Cardiac fibroblast (primary cell): ENCODE measurements around the gene CD86.

Experiments used
- DNase-seq, 2 donors: peaks; one replicate each; pipeline versions ENCODE4 v3.0.0 to v3.0.0-alpha.2; 2010; ENCODE audit warnings: low read depth in 2 of 2
- H3K4me3 ChIP-seq, 2 donors: replicated peaks in 1 of 2; 1 replicate in 1 of 2; 2 replicates in 1 of 2; pipeline ENCODE4 v1.5.1; 2011; ENCODE audit warnings: low read depth in 2 of 2, low read length in 2 of 2, mild to moderate bottlenecking in 2 of 2, moderate library complexity in 1 of 2
- CTCF ChIP-seq: IDR thresholded peaks from one replicate; pipeline ENCODE4 v1.5.1; 2011; ENCODE audit warnings: low read depth, mild to moderate bottlenecking, low read length, inconsistent platforms

The CD86 gene

GRCh38 chr3:122058294-122058693 lies 3.1 kb downstream of the CD86 start:
- TF ChIP-seq CTCF = no peak
- no peak overlapping the region for H3K4me3 ChIP-seq
- no peak for DNase-seq

- TF ChIP-seq CTCF = no peak
- no peak for DNase-seq
- H3K4me3 ChIP-seq = no peak overlapping the region
Observed at GRCh38 chr3:122060040-122060698, 5.0 kb downstream of the CD86 start.

GRCh38 chr3:122063908-122064307 lies 8.7 kb downstream of the CD86 start:
- H3K4me3 ChIP-seq = no peak overlapping the region
- TF ChIP-seq CTCF = no peak
- no peak for DNase-seq

- H3K4me3 ChIP-seq = no peak overlapping the region
- no peak for DNase-seq
Observed at GRCh38 chr3:122064326-122064725, 9.2 kb downstream of the CD86 start.

GRCh38 chr3:122066331-122067213 lies 11.4 kb downstream of the CD86 start:
- no peak for DNase-seq
- no peak overlapping the region for H3K4me3 ChIP-seq
- no peak for TF ChIP-seq CTCF

More at GRCh38 chr3:122064326-122064725, 9.2 kb downstream of the CD86 start:
- TF ChIP-seq CTCF = no peak

DNA sequence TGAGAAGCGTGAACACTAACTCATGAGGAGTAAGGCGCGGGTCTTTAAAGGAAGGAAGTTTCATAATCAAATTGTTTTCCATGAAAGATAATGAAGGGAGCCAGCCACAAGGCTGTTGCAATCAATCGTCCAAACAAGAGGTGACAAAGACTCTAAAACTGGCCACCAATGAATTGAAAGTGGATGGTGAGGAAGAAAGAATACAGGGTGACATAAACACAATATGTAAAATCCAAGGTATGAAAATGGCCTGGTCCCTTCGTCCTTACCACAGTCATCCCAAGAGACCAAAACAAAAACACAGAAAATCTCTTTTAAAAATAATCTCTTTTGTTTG lies 12.0 kb downstream of the CD86 start:
- no peak for TF ChIP-seq CTCF
- DNase-seq = no peak
- no peak overlapping the region for H3K4me3 ChIP-seq
